DOHH2 (cell line): Measurements from ENCODE around the gene SAMD1.

ENCODE experiments used
- H3F3A ChIP-seq: fragments of 200-600 bp; sonication (generic), shearing (Covaris generic); 2 replicates; pipeline ENCODE4 v1.6.0; 2016; ENCODE audit warnings: antibody characterized with exemption, mild to moderate bottlenecking; ENCODE audit not compliant: control insufficient read depth, insufficient read depth
- H3K27ac ChIP-seq: fragments of 200-600 bp; sonication (generic); 2 replicates; pipeline ENCODE4 v1.5.1; 2014; ENCODE audit warnings: low read depth, mild to moderate bottlenecking, low read length, moderate library complexity
- H3K27me3 ChIP-seq: fragments of 200-600 bp; sonication (generic); 2 replicates; pipeline ENCODE4 v1.6.1; 2014; ENCODE audit warnings: mild to moderate bottlenecking, low read length, mixed read lengths; ENCODE audit not compliant: control insufficient read depth
- H3K36me3 ChIP-seq: fragments of 200-600 bp; sonication (generic); 2 replicates; pipeline ENCODE4 v1.6.1; 2014; ENCODE audit warnings: mild to moderate bottlenecking, low read length, moderate library complexity, mixed read lengths; ENCODE audit not compliant: control insufficient read depth
- H3K4me1 ChIP-seq: fragments of 200-600 bp; sonication (generic); 2 replicates; pipeline ENCODE4 v1.6.1; 2014; ENCODE audit warnings: mild to moderate bottlenecking, low read length, mixed read lengths; ENCODE audit not compliant: control insufficient read depth
- H3K4me2 ChIP-seq: fragments of 200-600 bp; sonication (generic); 2 replicates; pipeline ENCODE4 v1.6.0; 2014; ENCODE audit warnings: mild to moderate bottlenecking, low read length, moderate library complexity
- H3K4me3 ChIP-seq: fragments of 200-600 bp; sonication (generic); 2 replicates; pipeline ENCODE4 v1.5.1; 2014; ENCODE audit warnings: mild to moderate bottlenecking, low read length, mixed read lengths
- H3K79me2 ChIP-seq: fragments of 200-600 bp; sonication (generic); 2 replicates; pipeline ENCODE4 v1.6.1; 2014; ENCODE audit warnings: mild to moderate bottlenecking, low read length, mixed read lengths; ENCODE audit not compliant: control insufficient read depth
- H3K9me2 ChIP-seq: fragments of 200-600 bp; sonication (generic); replicated peaks from 2 replicates; pipeline ENCODE4 v1.6.1; 2014; ENCODE audit warnings: mild to moderate bottlenecking, low read length, mixed read lengths; ENCODE audit not compliant: control insufficient read depth
- H3K9me3 ChIP-seq: fragments of 200-600 bp; sonication (generic); 2 replicates; pipeline ENCODE4 v1.6.1; 2014; ENCODE audit warnings: antibody characterized with exemption, low read length, mixed read lengths; ENCODE audit not compliant: control insufficient read depth, insufficient read depth
- H4K20me1 ChIP-seq: fragments of 200-600 bp; sonication (generic); 2 replicates; pipeline ENCODE4 v1.6.0; 2014; ENCODE audit warnings: low read depth, mild to moderate bottlenecking, antibody characterized with exemption, low read length, moderate library complexity; ENCODE audit not compliant: control insufficient read depth, insufficient read depth
- CTCF ChIP-seq: fragments of 200-600 bp; sonication (generic); IDR thresholded peaks from one replicate; pipeline ENCODE4 v1.5.1; 2014; ENCODE audit warnings: antibody characterized with exemption, mild to moderate bottlenecking, low read depth, low read length; ENCODE audit not compliant: poor library complexity, severe bottlenecking
- EZH2phosphoT487 ChIP-seq: fragments of 200-600 bp; sonication (generic); IDR thresholded peaks from 2 replicates; pipeline ENCODE4 v1.6.1; 2017; ENCODE audit warnings: borderline replicate concordance, mild to moderate bottlenecking, antibody characterized with exemption, low read length, moderate library complexity, mixed read lengths

The SAMD1 gene

GRCh38 chr19:14039181-14039580, 51.4 kb downstream of the SAMD1 start:
- peaks cover 12% of the 10 kb centered on the region for H3K36me3 ChIP-seq
- H3K79me2 ChIP-seq: no peaks in the 10 kb centered on the region
- no peaks in the 10 kb centered on the region for H4K20me1 ChIP-seq
- H3K9me2 ChIP-seq: no peaks in the 10 kb centered on the region
- no peaks in the 10 kb centered on the region for H3K27me3 ChIP-seq
- no peaks in the 10 kb centered on the region for H3F3A ChIP-seq
- H3K27ac ChIP-seq: no peak overlapping the region
- no peaks in the 10 kb centered on the region for H3K9me3 ChIP-seq
- TF ChIP-seq CTCF: no peak
- TF ChIP-seq EZH2phosphoT487: no peak
- peaks cover 24% of the 10 kb centered on the region for H3K4me1 ChIP-seq
- H3K4me3 ChIP-seq: no peak overlapping the region
- no peak overlapping the region for H3K4me2 ChIP-seq
